ENCODE results near the gene DGKD.

Gene DGKD

GRCh38 chr2:233312874-233313273, 41.4 kb upstream of the DGKD start:
- H2AFZ ChIP-seq (ENCODE audit: low read length): no peak overlapping the region

GRCh38 chr2:233314180-233314925, 39.9 kb upstream of the DGKD start:
- Histone ChIP-seq H3K9me2 (replicated peaks; ENCODE audit: low read depth, low read length) (no peaks in the 10 kb centered on the region), H3K9ac (ENCODE audit: low read depth, low read length, poor library complexity, severe bottlenecking) (no peak overlapping the region), H4K20me1 (ENCODE audit: insufficient read depth, low read length, poor library complexity, severe bottlenecking) (no peaks in the 10 kb centered on the region), H3F3A (ENCODE audit: low read depth) (no peaks in the 10 kb centered on the region), H3K4me1 (ENCODE audit: insufficient read depth, low read length, poor library complexity, severe bottlenecking) (peaks cover 6% of the 10 kb centered on the region), H3K4me3 (ENCODE audit: low read length, poor library complexity, severe bottlenecking) (no peak overlapping the region), H3K27me3 (ENCODE audit: insufficient read depth, low read length, poor library complexity, severe bottlenecking) (no peaks in the 10 kb centered on the region), H3K79me2 (ENCODE audit: insufficient read depth, low read length) (no peaks in the 10 kb centered on the region), H3K9me3 (ENCODE audit: insufficient read depth, low read depth, low read length) (no peaks in the 10 kb centered on the region), H3K36me3 (ENCODE audit: insufficient read depth, low read length) (no peaks in the 10 kb centered on the region), H2AFZ (ENCODE audit: low read length) (no peak overlapping the region), H3K4me2 (ENCODE audit: low read depth, low read length, poor library complexity, severe bottlenecking) (no peak overlapping the region)
- no peak for TF ChIP-seq CTCF (conservative IDR thresholded peaks at IDR 0.05; ENCODE audit: low read length)
- no peak for TF ChIP-seq EZH2phosphoT487 (IDR thresholded peaks at IDR 0.05; ENCODE audit: borderline replicate concordance)

More at GRCh38 chr2:233312874-233313273, 41.4 kb upstream of the DGKD start:
- Histone ChIP-seq H3K9me2 (replicated peaks; ENCODE audit: low read depth, low read length) (no peaks in the 10 kb centered on the region), H3K4me3 (ENCODE audit: low read length, poor library complexity, severe bottlenecking) (no peak overlapping the region), H3K9ac (ENCODE audit: low read depth, low read length, poor library complexity, severe bottlenecking) (no peak overlapping the region), H3K4me2 (ENCODE audit: low read depth, low read length, poor library complexity, severe bottlenecking) (no peak overlapping the region), H3K27me3 (ENCODE audit: insufficient read depth, low read length, poor library complexity, severe bottlenecking) (no peaks in the 10 kb centered on the region), H4K20me1 (ENCODE audit: insufficient read depth, low read length, poor library complexity, severe bottlenecking) (no peaks in the 10 kb centered on the region), H3F3A (ENCODE audit: low read depth) (no peaks in the 10 kb centered on the region), H3K79me2 (ENCODE audit: insufficient read depth, low read length) (no peaks in the 10 kb centered on the region), H3K9me3 (ENCODE audit: insufficient read depth, low read depth, low read length) (no peaks in the 10 kb centered on the region), H3K36me3 (ENCODE audit: insufficient read depth, low read length) (no peaks in the 10 kb centered on the region), H3K4me1 (ENCODE audit: insufficient read depth, low read length, poor library complexity, severe bottlenecking) (peaks cover 6% of the 10 kb centered on the region)
- TF ChIP-seq EZH2phosphoT487 (IDR thresholded peaks at IDR 0.05; ENCODE audit: borderline replicate concordance) (no peak), CTCF (conservative IDR thresholded peaks at IDR 0.05; ENCODE audit: low read length) (no peak)

GRCh38 chr2:233317196-233317943, 36.9 kb upstream of the DGKD start:
- TF ChIP-seq CTCF (conservative IDR thresholded peaks at IDR 0.05; ENCODE audit: low read length): no peak
- no peak for TF ChIP-seq EZH2phosphoT487 (IDR thresholded peaks at IDR 0.05; ENCODE audit: borderline replicate concordance)
- H3K27me3 ChIP-seq (ENCODE audit: insufficient read depth, low read length, poor library complexity, severe bottlenecking): no peaks in the 10 kb centered on the region

More at GRCh38 chr2:233317196-233317943, 36.9 kb upstream of the DGKD start:
- Histone ChIP-seq H3K4me1 (ENCODE audit: insufficient read depth, low read length, poor library complexity, severe bottlenecking) (no peaks in the 10 kb centered on the region), H3K9me2 (replicated peaks; ENCODE audit: low read depth, low read length) (no peaks in the 10 kb centered on the region), H3K9ac (ENCODE audit: low read depth, low read length, poor library complexity, severe bottlenecking) (no peak overlapping the region), H2AFZ (ENCODE audit: low read length) (no peak overlapping the region), H3K36me3 (ENCODE audit: insufficient read depth, low read length) (no peaks in the 10 kb centered on the region), H3K4me3 (ENCODE audit: low read length, poor library complexity, severe bottlenecking) (no peak overlapping the region), H3K79me2 (ENCODE audit: insufficient read depth, low read length) (no peaks in the 10 kb centered on the region), H4K20me1 (ENCODE audit: insufficient read depth, low read length, poor library complexity, severe bottlenecking) (no peaks in the 10 kb centered on the region), H3K9me3 (ENCODE audit: insufficient read depth, low read depth, low read length) (no peaks in the 10 kb centered on the region), H3K4me2 (ENCODE audit: low read depth, low read length, poor library complexity, severe bottlenecking) (no peak overlapping the region), H3F3A (ENCODE audit: low read depth) (no peaks in the 10 kb centered on the region)

Data from Loucy (cell line).